GM18502 (cell line): ENCODE measurements around the gene CIT.
"Not testable (repeated sequence)": the region's sequence is repeated elsewhere in the genome, so short reads cannot be mapped to it uniquely, and the experiment has no call there.

ENCODE experiments used
- ATAC-seq: cut with Tn5 transposase; IDR thresholded peaks from one replicate; pipeline ENCODE4 v1.9.1; 2021; ENCODE audit warnings: mild to moderate bottlenecking; ENCODE audit not compliant: unreplicated experiment, poor library complexity

CIT gene

GRCh38 chr12:119665164-119665929 lies 211.8 kb downstream of the CIT start:
- ATAC-seq = no peak

- no peak for ATAC-seq
These were observed 212.5 kb downstream of the CIT start for GRCh38 chr12:119664642-119665041.

- no peak for ATAC-seq
These were observed 215.2 kb downstream of the CIT start for GRCh38 chr12:119661882-119662281.

- no peak for ATAC-seq
These were observed 217.0 kb downstream of the CIT start for GRCh38 chr12:119660076-119660475.

- ATAC-seq = no peak
These were observed 217.7 kb downstream of the CIT start for GRCh38 chr12:119659289-119659897.

GRCh38 chr12:119658166-119658565 lies 219.0 kb downstream of the CIT start:
- ATAC-seq = not testable (repeated sequence)

GRCh38 chr12:119657001-119657400 lies 220.1 kb downstream of the CIT start:
- not testable (repeated sequence) for ATAC-seq

GRCh38 chr12:119652665-119653064 lies 224.5 kb downstream of the CIT start:
- ATAC-seq = no peak

- no peak for ATAC-seq
These were observed 227.8 kb downstream of the CIT start for GRCh38 chr12:119649202-119649808.

- ATAC-seq = no peak
These were observed 231.5 kb downstream of the CIT start for GRCh38 chr12:119645535-119646059.

- no peak for ATAC-seq
These were observed 232.2 kb downstream of the CIT start for GRCh38 chr12:119644930-119645329.

- no peak for ATAC-seq
These were observed 234.1 kb downstream of the CIT start for GRCh38 chr12:119642986-119643385.
